H4 (cell line): Measurements from ENCODE around the gene PRKAA1. TPM values are rescaled to one million over a fixed set of nuclear protein-coding genes. Genes with fewer than 3 reads are reported as not detected.
A peak's percentile ranks its signal among the peaks of the same experiment; 100 is the strongest.

Experiments used
- DNase-seq: peaks from one replicate; pipeline ENCODE4 v3.0.0-alpha.2; 2015; ENCODE audit warnings: low spot score
- total RNA-seq: library from RNA; depleted of rRNA; stranded (reverse); fragments of >200 nt; shearing (Covaris generic); gene quantifications from 2 replicates; pipeline ENCODE4 v1.2.3, GENCODE V29; 2014; rRNA removed

Gene PRKAA1
- 47.1 and 75.6 TPM in 2 replicates for total RNA-seq

DNA sequence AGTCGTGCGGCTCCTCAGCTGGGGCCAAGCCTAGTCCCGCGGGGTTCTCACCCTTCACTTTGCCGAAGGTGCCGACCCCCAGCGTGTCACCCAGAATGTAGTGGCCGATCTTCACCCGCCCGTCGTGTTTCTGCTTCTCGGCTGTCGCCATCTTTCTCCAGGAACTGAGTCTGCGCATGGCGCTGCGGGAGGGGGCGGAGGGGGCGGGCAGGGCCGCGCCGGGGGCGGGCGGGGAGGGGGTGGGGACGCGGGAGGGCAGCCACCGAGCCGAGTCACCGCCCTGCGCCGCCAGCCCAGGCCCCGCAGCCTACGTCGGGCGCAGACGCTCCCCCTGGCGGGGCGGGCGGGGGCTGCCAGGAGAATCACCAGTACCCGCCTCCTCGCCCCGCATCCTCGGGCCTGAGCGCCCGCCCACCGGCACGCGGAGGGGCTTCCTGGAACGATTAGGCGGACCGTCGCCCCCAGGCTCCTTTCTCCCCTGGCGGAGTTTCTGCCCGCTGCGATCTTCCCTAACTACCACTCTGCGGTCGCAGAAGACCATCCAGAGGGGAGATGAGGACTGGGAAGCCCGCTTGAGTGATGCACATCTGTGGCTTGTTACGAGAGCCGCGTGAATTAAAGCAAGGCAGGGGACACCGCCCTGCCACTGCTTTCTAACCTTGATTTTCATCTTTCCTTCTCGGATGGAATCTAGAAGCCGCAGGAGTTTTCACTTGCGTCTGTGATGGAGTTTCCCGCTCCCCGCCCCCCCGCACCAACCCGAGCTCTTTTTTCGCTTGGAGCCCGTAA, at the start of gene PRKAA1:
Gene PRKAA1 (minus strand): TSS at position 363 of the 789 bp plus-strand sequence. CDS start 185 bp downstream, at position 178.
- peak; percentile 85 for DNase-seq

DNA sequence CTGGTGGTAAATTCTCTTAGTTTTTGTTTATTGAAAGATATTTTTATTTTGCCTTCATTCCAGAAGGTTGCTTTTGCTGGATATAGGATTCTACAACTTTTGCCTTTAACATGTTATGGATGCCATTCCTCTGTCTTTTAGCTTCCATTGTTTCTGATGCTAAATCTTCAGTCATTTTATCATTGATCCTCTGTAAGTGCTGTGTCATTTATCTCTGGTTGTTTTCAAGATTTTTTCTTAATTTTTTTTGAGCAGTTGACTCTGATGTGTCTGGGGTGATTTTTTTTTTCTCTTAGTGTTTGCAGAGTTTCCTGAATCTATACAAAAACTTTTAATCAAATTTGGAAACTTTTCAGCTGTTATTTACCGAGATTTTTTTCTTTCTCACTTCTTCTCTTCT, 49.4 kb upstream of the PRKAA1 start:
- no peak for DNase-seq

DNA sequence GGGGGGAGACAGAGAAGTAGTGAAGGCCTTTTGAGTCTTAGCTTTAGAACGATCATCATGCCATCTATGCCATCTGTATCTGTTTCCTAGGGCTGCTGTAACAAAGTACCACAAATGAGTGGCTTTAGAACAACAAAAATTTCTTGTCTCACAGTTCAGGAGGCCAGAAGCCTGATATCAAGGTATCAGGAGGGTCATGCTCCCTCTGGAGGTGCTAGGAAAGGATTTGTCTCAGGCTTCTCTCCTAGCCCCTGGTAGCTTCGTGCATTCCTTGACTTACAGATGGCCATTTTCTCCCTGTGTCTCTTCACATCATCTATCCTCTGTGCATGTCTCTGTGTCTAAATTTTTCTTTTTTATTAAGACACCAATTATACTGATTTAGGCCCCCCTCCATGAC, 48.2 kb upstream of the PRKAA1 start:
- DNase-seq, result no peak

DNA sequence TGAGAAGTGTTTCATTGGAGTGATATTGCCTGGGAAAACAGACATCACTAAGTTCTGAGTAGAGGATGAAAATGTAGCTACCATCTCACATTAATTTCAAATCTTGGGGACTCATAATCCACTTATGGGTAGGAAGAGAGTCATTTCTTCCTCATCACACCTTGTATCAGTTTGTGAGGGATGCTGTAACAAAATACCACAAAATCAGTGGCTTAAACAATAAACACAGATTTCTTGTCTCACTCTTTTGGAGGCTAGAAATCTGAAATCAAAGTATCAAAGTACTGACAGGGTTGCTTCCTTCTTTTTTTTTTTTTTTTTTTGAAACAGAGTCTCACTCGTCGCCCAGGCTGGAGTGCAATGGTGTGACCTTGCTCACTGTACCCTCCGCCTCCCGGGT, 46.4 kb upstream of the PRKAA1 start:
- no peak for DNase-seq

DNA sequence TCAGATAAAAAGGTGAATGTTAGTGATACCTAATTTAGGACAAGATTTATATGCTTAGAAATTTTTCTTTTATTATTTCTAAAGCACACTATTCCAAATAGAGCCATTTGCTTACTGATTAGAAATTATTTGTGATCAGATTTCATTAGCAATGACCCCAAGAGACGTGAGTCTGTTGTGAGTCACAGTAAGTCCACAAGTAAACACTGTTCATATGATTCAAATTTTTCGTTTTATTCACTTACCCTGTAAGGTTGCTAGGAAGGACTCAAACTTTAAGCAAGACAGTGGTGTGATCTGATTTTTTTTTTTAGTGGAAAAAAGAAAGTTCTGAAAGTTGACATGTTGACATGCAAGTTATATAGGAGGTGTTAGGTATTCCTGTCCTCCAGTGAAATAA, 44.2 kb upstream of the PRKAA1 start:
- DNase-seq, result no peak

DNA sequence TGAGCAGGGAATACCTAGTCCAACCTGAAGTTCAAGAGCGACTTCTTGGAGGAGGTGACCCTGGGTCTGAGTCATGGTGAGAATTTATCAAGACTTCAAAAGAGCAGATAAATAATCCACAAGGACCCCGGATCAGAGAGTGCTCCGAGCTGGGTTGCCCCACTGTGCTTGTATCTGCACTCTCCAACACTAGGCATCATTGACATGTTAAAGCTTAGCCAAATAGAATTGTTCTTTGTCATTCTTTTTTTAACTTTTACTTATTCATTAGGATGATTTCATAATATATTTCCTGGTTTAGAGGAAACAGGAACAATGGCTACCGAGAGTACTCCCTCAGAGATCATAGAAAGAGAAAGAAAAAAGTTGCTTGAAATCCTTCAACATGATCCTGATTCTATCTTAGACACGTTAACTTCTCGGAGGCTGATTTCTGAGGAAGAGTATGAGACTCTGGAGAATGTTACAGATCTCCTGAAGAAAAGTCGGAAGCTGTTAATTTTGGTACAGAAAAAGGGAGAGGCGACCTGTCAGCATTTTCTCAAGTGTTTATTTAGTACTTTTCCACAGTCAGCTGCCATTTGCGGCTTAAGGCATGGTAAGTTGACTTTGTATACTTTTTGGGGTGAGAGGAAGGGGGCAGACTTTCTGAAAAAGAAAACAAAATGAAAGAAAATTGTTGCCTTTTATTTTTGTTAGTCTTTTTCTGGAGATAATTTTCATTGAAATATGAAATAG, 43.1 kb upstream of the PRKAA1 start, which contains the start of gene CARD6:
Gene CARD6 (plus strand): TSS at position 300 of the 738 bp plus-strand sequence. CDS start 16 bp downstream, at position 316.
- peak; percentile 67 for DNase-seq

DNA sequence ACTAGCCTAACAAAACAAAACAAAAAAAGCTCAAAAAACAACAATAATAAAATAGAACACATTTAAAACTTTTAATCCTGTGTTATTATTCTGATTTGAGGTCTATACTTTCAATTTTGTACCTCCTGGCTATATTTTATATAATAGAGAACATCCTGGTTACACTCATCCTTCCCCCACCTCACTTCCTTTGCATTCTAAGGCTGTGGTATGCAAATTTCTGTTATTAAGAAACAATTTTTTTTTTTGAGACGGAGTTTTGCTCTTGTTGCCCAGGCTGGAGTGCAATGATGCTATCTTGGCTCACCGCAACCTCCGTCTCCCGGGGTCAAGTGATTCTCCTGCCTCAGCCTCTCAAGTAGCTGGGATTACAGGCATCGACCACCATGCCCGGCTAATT, 39.9 kb upstream of the PRKAA1 start:
- DNase-seq, result no peak

DNA sequence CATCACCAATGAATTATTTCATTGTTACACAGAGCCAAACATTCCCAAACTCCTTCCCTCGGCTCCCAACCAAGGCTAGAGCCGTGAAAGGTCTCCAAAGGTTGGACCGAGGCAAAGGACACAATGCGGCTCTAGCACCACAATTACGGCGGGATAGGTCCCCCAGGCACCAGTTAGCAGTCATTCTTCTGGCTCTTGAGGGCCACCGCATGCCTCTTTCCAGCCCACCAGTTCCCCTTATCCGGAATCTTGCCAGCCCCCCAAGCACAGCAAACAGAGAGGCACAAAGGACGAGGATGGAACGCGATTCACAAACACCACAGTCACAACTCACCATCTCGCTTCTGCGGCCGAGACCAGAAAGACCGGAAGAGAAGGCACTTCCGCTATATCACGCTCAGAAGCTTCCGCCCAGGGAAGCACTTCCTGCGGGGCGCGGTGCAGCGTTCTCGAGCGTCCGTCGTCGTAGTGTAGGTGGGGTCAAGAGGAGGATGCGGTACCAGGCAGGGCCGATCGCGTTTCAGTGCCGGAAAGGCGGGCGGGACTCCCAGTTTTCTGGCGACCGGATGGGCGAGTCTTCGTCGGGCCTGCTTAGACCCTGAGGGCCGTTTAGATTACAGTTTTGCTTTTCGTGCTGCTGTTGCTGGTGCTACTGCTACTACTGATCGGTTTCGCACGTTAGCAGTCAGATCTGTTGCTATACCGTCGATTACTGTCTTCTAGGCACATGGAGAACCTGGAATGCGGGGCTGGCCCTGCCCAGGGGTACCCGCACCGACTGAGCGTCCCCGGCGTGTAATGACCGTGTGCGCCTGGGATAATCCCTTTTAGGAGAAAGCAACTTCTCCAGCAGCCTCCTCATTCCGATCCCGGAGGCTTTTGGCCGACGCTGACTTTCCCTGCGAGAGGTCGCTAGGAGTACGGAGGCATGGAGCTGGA, 36.9 kb upstream of the PRKAA1 start, which contains the start of gene RPL37:
Gene RPL37 (minus strand): TSS at position 374 of the 939 bp plus-strand sequence. CDS start 37 bp downstream, at position 337.
- DNase-seq, result peak; percentile 99

DNA sequence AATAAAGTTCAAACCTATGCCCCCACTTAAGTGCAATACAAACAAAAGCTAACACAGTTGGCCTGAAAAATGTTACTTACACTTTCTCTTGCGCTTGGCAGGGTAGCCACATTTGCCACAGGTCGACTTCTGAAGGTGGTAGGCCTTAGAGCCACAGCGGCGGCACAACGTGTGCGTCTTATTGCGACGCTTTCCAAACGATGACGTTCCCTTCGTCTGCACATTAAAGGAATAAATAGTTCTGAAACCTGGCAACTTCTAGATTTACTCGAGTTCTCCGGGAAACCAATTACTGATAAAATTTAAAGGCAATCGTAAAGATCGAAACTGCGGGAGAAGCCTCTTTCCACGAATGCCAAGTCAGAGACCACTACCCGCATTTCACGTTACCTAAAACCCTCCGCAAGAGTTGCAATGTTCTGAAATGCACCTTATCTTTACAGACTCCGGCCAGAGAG, 36.2 kb upstream of the PRKAA1 start:
- DNase-seq, result peak; percentile 20

DNA sequence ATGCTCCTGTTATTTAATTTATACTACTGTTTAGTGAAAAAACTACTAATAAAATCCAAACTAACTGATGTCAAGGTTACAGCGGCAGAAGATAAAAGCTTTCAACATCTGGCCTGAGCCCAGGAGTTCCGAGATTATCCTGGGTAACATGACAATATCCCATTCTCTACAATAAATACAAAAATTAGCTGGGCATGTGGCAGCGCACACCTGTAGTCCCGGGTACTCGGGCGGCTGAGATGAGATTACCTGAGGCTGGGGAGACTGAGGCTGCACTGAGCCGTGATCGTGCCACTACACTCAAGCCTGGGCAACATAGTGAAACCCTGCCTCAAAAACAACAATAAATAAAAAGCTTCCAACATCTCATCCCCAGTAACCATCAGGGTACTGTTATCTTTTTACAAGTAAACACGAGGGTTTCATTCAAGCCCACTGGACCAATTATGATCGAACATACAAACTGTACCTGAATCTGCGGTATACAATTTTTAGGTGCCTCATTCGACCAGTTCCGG, 35.6 kb upstream of the PRKAA1 start:
- DNase-seq, result no peak

DNA sequence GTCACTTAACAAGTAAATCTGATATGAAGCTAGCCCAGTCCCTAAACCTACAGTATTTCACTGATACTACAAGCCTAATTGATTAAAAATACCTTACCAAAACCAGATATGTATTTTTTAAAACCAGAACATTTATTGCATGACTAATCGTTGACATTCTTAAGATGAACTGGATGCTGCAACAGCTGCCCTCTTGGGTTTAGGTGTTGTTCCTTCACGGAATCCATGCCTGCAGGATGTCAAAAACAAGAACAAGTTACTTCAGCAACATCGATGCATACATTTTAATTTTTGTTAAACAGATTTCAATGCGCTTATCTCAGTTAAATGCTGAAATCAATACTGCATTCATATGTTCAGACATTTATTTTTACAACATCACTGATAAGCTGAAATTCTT, 34.2 kb upstream of the PRKAA1 start:
- no peak for DNase-seq

DNA sequence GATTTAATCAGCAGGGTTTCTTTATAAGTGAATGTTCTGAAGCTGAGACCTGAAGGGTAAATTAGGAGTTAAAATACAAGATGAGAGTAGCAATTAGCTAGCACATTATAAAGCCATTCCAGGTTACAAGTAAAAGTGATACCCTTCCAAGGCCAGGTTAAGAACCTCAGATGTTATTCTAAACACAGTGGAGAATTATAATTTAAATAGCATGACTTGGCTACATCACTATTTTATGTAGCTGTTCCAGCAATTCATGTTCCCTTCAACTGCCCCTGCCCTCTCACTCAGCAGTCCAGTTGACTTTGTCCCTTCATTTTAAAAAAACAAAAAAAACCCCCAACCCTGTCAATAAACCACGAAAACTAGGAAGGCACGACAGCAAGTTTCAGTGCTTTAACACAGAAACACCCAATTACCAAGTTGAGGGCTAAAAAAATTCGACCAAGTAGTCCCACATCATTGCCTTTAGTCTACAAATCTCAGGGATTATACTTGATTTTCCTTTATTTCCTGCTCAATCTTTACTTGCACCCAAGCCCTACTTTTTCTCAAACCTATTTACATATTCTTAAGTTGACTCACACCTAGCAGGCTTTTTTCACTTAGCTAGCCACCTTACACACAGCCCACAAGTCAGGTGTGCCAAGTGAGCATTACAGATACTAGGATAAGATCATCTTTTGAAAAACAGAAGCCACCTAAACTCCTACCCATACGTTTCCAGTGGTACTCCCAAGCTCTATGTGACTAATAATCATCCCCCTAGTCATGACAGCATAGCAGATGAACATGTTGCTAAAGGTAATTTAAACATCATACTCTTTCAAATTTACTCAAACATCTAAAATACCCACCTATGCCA, 33.4 kb upstream of the PRKAA1 start:
- DNase-seq, result no peak

DNA sequence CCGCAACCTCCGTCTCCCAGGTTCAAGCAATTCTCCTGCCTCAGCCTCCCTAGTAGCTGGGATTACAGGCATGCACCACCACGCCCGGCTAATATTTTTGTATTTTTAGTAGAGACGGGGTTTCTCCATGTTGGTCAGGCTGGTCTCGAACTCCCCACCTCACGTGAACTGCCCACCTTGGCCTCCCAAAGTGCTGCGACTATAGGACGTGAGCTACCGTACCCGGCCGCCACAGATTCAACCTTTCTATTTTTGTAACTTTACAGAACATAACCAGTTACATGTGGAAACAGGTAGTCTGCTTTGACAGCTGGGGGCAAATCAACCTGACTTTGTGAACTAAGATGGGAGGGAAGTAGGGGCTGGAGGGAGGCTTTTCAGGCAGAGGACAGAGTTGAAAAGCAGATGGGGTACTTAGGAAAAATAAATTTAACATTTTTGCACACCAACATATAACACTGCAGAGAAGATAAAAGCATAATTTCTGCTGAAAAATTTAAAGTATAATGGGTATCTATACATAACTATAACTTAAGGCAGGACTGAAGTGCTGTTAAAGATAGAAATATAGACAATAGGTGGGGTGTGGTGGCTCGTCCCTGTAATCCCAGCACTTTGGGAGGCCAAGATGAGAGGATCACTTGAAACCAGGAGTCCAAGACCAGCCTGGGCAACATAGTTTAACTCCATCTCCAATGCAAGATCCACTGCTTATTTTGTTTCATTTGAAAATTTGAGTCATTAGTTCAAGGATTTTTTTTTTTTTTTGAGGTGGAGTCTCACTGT, 31.8 kb upstream of the PRKAA1 start:
- no peak for DNase-seq

DNA sequence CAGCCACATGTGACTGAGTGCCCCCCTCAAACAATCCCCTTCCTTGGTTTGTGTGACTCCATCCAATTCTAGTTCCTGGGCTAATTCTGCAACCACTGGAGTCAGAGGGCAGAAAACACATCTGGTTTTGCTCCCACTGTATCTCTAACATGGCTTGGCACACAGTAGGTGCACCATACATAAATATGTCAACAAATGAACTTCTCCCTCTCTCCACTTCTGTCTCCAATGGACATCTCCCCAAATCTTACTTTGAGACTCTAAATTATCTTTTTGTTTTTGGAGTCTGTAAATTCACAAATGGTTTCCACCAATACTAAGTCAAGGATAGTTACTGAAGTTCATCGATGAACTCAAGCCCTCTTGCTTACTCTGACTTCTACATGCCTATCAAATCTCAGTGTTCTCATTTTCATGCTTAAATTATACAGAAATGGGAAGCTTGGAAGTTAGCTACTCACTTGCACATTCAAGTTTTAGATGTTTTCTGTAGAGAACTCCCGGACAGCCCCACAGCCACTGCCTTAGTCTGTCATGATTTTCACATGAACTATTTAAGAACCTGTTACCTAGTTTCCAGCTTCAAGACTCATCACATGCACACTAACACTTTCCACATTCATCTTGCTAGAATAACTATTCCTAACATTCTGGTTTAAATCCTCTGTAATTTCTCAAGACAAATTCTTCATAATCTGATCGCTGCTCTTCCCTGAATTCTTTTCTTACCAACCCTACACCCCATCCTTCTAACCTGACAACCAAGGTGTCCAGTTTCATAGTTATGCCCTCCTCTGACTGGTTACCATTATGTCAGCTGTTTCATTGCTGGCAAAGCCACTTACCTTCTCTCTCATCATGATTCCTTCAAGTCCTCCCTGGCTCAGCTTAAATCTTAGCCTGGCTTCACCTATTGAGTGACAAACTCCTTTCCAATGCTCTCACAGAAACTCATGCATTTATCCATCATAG, 30.8 kb upstream of the PRKAA1 start:
- no peak for DNase-seq

DNA sequence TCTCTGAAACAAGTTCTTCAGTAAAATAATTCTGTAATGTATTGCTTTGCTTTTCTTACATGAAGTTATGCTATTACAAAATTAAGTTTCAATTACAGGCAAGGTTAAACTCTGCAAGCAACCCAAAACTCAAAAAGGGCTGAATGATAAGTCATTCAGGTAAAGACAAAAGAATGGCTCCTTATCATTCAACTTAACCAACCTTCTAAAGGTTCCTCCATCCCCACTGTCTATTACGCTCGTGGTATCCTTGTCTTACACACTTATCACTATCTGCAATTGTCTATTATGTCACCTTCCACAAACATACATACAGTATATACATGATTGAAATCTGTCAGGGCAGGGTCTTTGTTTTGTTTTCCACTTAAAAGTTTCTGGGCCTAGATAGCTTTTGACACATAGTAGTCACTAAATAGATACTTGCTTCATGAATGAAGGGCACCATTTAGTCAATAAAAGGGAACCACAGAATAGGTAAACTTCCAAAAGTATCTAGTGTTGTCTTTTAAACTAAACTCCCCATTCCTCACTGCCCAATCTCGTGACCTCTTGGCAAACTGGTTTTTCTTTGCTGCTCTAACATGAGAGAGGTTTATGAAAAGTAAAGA, 30.0 kb upstream of the PRKAA1 start:
- no peak for DNase-seq

DNA sequence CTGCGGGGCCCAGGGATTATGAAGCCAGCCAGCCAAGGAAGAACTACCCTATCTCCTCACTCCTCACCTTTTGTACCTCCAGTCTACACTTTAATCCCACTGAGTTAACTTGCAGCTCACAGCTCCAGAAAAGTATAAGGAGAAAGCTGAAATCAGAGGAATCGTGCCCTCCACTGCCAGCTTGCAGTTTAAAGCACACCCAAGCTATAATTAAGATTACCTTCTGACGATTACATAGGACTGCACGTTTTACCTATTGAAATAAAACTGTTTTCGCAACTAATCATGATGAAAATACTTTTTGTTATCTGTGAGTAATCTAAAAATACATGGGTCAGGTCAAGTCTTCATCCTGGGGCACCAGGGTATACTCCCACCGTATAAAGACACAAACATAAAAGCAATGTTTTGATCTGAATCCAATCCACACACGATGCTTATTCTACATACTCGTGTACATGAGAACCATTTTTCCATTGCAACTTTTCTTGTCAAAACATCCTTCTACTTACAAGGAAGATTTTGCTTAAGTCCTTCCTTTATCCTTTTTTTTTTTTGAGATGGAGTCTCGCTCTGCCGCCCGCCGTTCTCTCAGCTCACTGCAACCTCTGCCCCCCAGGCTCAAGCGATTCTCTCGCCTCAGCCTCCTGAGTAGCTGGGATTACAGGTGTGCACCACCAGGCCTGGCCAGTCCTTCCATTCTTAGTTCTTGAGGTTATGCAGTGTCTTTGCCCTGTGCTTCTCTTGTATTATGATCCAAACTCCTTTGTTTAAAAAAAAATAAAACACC, 29.2 kb upstream of the PRKAA1 start:
- no peak for DNase-seq
